Amniotic epithelial cell (primary cell): Measurements from ENCODE around the gene HS6ST3.

Source experiments
- DNase-seq: peaks from one replicate; pipeline ENCODE4 v3.0.0-alpha.2; 2010; ENCODE audit warnings: low read depth

HS6ST3 gene

DNA sequence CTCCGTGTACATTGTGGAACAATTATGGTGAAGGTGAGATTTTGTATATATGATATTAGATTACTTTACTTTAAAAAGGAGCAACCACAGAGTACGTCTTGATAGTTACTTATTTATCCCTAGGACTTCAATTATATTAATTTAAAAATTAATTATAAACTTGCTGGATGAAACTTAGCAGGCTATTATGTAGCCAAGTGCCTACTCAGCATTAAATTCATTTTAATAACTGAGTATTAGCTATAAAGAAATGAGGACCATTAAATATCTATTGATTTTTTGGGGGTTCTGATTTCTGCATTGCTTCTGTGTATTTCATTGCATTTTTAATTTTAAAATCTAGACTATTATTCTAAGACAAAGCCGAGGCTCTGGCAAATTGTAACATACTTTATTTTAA is 109.4 kb downstream of the HS6ST3 start:
- DNase-seq, result no peak

GRCh38 chr13:96200810-96201209 is 110.9 kb downstream of the HS6ST3 start:
- no peak for DNase-seq

GRCh38 chr13:96202315-96202714 is 112.4 kb downstream of the HS6ST3 start:
- no peak for DNase-seq

- DNase-seq, result no peak
Observed at GRCh38 chr13:96203471-96203870, 113.6 kb downstream of the HS6ST3 start.

DNA sequence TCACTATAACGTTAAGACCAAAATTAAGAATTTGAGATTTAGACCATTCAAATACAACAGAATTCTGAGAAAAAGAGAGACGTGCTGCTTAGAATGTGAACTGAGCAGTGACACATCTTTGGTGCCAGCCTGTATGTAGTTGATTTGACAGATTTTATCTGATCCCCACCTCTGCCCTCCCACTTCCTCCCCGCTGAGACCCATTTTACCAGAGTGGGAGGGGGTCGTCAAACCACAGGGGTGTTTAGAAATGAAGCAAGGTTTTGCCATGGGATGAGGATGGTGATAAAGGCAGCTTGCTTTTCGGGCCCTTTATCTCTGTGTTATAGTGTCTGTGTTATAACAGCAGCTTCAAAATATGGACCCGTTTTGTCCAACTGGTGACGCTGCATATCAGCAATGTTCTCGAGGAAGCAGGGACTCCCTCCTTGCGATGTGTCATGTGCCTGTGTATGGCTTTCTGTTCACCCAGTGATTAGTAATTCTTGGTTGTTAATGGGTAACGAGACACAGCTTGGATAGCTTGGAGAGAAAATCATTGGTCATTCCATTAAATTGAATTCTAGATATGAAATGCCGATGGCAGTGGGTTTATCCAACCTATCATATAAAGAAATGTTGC is 125.0 kb downstream of the HS6ST3 start:
- DNase-seq, result no peak

- no peak for DNase-seq
Observed at GRCh38 chr13:96216543-96216942, 126.6 kb downstream of the HS6ST3 start.

GRCh38 chr13:96218475-96218874 is 128.6 kb downstream of the HS6ST3 start:
- no peak for DNase-seq

DNA sequence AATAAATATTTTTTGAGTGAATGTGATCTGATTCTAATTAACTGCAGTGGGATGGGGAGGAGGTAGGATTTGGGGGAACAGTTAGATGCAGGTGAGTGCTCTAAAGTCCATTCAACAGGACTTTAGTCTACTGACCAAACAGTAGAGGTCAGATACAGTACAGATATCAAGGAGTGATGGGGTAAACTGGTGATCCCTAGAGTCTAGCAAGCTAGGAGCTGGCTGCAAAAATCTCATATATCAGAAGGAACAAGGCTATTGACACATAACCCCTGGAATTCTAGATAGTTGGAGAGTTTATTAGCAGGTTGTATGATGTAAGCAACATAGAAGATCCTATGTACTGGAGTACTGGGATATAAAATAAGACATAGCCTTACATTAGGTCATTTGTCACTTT is 131.6 kb downstream of the HS6ST3 start:
- no peak for DNase-seq

- DNase-seq, result no peak
Observed at GRCh38 chr13:96223231-96223630, 133.3 kb downstream of the HS6ST3 start.

DNA sequence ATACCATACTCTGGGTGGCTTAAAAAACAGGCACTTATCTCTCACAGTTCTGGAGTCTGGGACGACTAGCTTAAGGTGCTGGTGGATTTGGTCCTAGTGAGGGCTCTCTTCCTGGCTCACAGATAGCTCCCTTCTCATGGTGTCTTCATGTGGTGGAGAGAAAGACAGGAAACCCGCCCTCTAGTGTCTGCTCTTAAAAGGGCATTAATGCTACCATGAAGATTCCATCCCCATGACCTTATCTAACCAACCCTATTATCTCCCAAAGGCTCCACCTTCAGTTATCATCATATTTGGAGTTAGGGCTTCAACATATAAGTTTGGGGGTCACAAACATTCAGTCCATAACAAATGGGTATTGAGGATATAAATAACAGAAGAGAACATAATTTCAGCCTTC is 139.4 kb downstream of the HS6ST3 start:
- peak; percentile 36 for DNase-seq

DNA sequence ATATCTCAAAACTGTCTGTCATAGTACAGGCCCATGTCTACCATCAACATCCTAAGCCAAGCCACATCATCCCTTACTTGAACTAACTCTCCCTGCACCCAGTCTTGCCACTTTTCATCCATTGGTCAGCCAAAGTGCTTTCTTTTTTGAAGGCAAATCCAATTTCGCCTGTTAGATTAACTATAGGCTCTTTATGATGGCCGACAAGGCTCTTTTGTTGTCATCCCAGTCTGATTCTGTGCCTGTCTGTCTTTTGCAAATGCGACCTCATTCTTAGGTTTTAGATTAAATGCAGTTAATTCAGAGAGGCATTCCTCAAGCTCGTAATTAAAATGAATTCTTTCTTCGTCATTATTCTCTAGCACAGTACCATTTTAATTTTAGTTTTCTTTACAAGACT is 148.3 kb downstream of the HS6ST3 start:
- DNase-seq, result no peak

DNA sequence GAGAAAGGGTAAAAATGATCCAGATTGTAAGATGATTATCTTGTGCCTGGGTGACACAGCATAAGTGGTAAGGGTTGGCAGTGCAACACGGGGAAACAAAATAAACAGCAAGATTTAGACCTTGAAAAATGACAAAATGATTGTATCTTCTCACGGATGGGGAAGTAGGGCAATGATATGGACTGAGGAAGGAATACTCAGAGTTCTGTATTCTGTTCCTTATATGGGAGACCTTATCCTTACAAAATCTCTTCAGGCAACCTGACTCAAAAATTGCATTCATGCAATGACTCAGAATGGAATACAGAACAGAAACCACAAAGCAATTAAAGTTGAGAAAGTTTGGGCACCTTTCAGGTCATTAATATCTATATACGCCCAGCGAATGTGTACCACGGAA is 149.0 kb downstream of the HS6ST3 start:
- peak; percentile 51 for DNase-seq

DNA sequence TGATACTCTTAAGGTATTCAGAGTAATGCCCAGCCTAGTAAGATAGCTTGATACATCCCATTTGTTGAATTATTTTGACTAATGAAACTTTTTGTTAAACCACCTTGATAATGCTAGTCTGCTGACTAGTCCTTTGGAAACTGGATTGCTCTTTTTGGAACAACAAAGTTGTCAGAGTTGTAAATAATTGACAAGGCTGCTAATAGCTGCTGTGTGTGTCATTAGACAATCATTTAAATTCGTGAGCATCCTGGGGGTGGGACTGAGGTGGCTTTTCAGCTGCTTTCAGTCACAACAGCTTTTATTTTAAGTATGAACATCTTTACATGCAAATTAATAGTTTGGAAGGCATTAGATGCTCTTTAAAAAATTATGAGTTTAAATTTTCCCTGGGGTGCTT is 153.5 kb downstream of the HS6ST3 start:
- DNase-seq, result no peak

DNA sequence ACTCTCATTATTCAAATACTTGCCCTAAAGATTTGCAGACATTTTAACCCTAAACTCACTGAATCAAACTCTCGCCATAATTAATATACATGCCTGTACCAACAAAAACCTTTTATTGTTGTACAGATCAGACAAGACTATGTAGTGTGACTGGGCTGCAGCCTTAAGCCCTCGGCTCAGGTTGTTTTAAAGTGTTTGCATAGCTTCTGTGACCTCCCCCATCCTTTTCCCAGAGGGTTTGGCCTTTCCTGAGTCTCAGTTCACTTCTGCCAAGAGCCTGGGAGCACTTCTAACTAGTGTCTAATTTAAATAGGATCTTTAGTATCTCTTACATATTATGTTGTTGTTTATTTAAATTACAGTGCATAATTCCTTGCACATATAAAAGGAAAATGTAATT is 158.2 kb downstream of the HS6ST3 start:
- DNase-seq, result no peak

DNA sequence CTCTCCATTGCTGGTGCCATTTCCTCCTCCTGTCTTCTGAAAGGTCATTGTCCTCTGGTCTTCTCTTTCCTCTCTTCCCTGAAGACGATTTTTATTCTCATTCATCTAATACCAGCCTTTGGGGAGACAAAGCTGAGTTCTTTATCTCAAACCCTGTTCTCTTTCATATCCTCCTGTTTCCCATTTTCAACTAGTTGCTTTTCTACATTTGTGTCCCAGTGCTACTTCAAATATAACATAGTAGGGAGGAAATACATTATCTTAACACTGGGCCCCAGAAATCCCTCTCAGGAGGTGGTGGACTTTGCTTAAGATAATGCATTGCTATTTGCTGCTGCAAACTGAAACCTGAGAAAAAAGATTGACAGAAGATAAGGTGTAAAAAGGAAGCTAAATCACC is 159.1 kb downstream of the HS6ST3 start:
- no peak for DNase-seq

- DNase-seq, result peak; percentile 23
Observed at GRCh38 chr13:96252903-96253302, 163.0 kb downstream of the HS6ST3 start.

DNA sequence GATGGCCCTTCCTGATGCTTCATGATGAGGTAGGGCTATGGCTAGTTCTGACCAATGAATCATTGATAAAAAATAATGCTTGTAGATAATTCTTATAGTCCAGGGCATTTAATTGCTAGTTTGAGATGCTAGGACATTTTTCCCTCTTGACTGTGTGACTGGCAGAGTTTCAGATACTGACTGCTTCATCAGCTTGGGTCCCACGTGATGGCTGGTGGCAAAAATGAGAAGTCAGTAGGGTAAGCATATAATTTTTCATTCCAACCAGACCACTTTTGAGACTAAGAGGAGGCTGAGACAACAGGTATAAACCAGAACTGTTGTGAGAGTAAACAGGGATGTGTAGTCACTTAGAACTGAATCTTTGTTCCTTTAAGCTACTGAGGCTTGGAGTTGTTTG is 183.3 kb downstream of the HS6ST3 start:
- DNase-seq, result no peak

GRCh38 chr13:96274046-96274445 is 184.1 kb downstream of the HS6ST3 start:
- peak; percentile 13 for DNase-seq

DNA sequence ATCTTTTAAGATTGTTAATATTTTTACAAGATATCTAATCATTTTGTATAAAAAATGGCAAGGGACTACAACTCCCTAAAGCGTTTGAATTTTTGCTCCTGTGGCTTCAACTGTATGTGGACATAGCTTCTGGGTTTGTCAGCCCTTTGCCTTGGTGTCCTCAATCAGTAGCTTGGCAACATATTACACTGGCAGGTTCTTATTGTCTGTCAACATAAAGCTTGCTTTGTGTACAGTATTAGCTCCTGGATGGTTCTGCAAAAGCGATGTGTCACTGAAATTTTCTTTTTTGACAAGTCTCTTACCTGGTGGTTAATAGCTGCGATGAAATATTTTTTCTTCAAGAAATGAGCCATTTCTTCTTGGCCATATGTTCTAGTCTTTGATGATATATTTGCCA is 190.0 kb downstream of the HS6ST3 start:
- DNase-seq, result no peak

DNA sequence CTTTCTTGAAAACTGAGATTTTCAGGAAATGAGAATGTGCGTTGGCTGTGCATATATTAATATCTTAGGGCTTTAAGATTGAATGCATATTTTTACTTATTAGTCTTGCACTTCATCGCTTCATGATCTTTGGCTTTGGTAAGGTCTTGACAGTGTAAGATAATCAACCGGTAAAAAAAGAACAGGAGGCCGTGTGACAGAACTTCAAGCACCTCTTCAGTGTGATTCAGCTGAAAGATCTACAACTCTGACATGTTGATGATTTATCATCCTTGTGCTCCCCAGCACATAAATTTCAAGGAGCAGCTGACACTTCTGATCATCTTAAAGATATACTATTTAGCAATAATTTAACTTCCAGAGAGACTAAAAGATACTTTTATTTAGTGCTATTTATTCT is 195.1 kb downstream of the HS6ST3 start:
- DNase-seq, result no peak

GRCh38 chr13:96285729-96286128 is 195.8 kb downstream of the HS6ST3 start:
- no peak for DNase-seq

DNA sequence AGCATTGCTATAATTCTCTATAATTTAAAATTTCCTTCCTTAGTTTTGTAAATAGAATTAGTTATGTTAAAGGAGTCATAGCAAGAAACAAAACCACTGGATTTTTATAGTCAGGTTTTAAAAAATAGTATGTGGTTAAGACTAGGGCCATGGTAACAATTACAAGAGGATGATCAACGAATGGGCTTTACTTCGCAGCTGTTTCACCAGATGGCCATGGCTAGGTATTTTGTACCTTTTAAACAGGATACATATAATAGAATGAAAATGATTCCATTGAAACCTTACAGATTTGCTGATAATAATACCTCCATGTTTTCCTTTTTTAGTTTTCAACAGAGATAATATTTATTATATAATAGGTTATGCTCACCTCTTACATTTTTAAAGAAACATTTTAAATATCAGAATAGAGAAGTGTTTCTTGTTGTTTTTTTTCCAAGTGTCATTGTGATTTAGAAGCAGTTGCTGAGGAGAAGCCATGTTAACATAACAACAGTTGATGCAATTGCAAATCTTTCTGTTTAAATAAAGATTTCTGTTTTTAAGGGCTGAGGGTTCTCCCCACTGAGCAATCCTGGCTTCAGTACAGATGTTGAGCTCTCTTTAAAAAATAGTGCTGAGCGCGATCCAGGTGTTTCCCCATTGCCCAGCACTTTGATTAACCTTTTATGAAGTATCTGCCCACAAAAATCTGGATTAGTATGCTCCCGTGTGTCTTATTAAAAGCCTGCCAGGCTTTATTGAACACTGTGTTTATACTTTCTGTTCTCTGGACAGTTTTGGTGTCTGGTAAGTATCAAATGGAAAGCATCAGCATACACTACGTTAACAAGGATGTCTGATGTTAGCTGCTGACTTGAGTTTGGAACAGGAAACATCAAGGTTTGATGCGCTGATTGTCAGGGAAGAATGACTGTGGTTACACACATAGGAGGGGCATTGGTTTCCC is 205.3 kb downstream of the HS6ST3 start:
- DNase-seq, result no peak

DNA sequence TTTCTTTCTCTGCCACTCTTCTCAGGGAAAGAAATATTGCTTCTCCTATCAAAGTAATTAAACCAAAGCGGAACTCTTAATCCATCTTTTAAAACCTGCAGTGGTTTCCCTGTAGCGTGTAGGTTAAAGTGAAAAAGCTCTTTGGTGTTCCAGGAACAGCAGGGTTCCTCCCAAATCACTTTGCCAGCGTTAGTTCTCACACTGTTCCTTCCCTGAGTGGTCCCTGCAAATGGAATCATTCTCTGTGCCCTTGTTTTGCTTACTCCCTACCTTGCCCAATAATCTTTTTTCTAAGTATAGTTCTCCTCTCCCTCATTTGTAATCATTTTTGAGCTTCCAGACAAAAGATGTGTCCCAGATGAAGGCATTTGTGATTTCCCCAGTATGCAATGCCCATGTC is 207.5 kb downstream of the HS6ST3 start:
- DNase-seq, result no peak

DNA sequence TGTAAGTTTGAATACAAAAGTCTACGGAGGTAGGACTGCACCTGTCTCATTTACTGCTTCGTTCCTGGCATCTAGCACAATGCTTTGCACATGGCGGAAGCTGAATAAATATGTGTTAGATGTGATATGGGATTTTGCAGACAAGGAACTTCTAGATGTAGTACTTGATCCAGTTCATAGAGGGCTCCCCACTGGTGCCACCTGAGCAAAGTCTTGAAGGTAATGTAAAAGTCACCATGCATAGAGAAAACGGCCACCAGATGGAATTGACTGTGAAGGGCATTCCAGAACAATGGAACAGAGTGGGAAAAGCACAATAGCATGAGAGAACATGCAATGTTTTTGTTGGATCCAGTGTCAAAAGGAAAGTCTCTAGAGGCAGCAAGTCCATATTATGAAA is 209.3 kb downstream of the HS6ST3 start:
- DNase-seq, result no peak
